HepG2 (cell line): Measurements from ENCODE around the gene CYBC1. TPM values are rescaled to one million over a fixed set of nuclear protein-coding genes. Genes with fewer than 3 reads are reported as not detected.
A peak's percentile ranks its signal among the peaks of the same experiment; 100 is the strongest.
"Not testable (repeated sequence)": the region's sequence is repeated elsewhere in the genome, so short reads cannot be mapped to it uniquely, and the experiment has no call there.

ENCODE experiments used
- ATAC-seq: fragments of 200-7000 bp; cut with Tn5 transposase; 3 replicates; pipeline ENCODE4 v1.9.1; 2020; ENCODE audit warnings: mild to moderate bottlenecking, moderate library complexity
- BruUV-seq: library from RNA; stranded (reverse); fragments of 400-500 nt; replicated peaks from 2 replicates; lab custom pipeline; 2021; lab: Mats Ljungman, UMichigan
- CTCF ChIA-PET: fragments of 300-600 bp; formaldehyde crosslinking; extraction: SDS; loops from one replicate; lab custom pipeline; 2021; ENCODE audit warnings: low total read pairs, inconsistent platforms, low intra/inter-chr PET ratio; lab: Yijun Ruan, JAX
- POLR2A ChIA-PET: fragments of 350-600 bp; sonication (Branson Sonifier 250); formaldehyde crosslinking; loops from one replicate; lab custom pipeline; 2020; ENCODE audit warnings: antibody characterized with exemption, inconsistent platforms; lab: Yijun Ruan, JAX
- DNase-seq: peaks from one replicate; pipeline ENCODE4 v3.0.0-alpha.2; 2015; ENCODE audit warnings: low spot score
- FAIRE-seq: peaks from 3 replicates; lab custom pipeline; 2011; peaks lifted over from hg19 to GRCh38; lab: Jason Lieb, UNC
- H2AFZ ChIP-seq: one replicate; pipeline ENCODE4 v1.6.1; 2011; ENCODE audit warnings: low read length, inconsistent platforms
- H3K27ac ChIP-seq: fragments of 300-600 bp; 3 replicates; pipeline ENCODE4 v1.8.0; 2011; ENCODE audit warnings: mixed run types, mild to moderate bottlenecking, mixed read lengths, low read length, inconsistent platforms; ENCODE audit not compliant: insufficient read depth; ENCODE audit errors: extremely low read length
- H3K27me3 ChIP-seq, 2 experiments: fragments of 200-600 bp in 1 of 2; 2 replicates in 1 of 2; 3 replicates in 1 of 2; pipeline versions ENCODE4 v1.6.0 to v1.8.0; 2011; ENCODE audit warnings: low read length in 2 of 2, mild to moderate bottlenecking in 2 of 2, moderate library complexity in 2 of 2, inconsistent platforms in 1 of 2; ENCODE audit not compliant: insufficient read depth in 2 of 2, control insufficient read depth in 1 of 2
- H3K36me3 ChIP-seq, 2 experiments: fragments of 200-600 bp in 1 of 2; replicated peaks in 1 of 2; 2 replicates in 1 of 2; 3 replicates in 1 of 2; pipeline versions ENCODE4 v1.5.1 to v1.8.0; 2011; ENCODE audit warnings: low read length in 2 of 2, inconsistent platforms in 1 of 2; ENCODE audit not compliant: insufficient read depth in 2 of 2, control insufficient read depth in 1 of 2
- H3K4me1 ChIP-seq: 2 replicates; pipeline ENCODE4 v1.5.1; 2012; ENCODE audit warnings: low read length, inconsistent platforms; ENCODE audit not compliant: insufficient read depth
- H3K4me2 ChIP-seq: 2 replicates; pipeline ENCODE4 v1.6.0; 2011; ENCODE audit warnings: low read depth, low read length, inconsistent platforms
- H3K4me3 ChIP-seq, 3 experiments: fragments of 200-600 bp in 1 of 3; sonication (generic), shearing (Covaris generic) in 1 of 3; replicated peaks in 1 of 3; 2 replicates each; pipeline ENCODE4 v1.5.1; 2011 to 2016; ENCODE audit warnings: low read length in 3 of 3, inconsistent platforms in 2 of 3, low read depth in 2 of 3, mild to moderate bottlenecking in 2 of 3, control low read depth in 1 of 3, mixed read lengths in 1 of 3; ENCODE audit not compliant: insufficient read depth in 1 of 3
- H3K79me2 ChIP-seq: one replicate; pipeline ENCODE4 v1.6.1; 2011; ENCODE audit warnings: low read length, inconsistent platforms; ENCODE audit not compliant: insufficient read depth
- H3K9ac ChIP-seq: 2 replicates; pipeline ENCODE4 v1.6.0; 2011; ENCODE audit warnings: mild to moderate bottlenecking, low read depth, low read length, inconsistent platforms; ENCODE audit not compliant: insufficient read depth
- H3K9me3 ChIP-seq: 2 replicates; pipeline ENCODE4 v1.5.1; 2012; ENCODE audit warnings: mild to moderate bottlenecking, low read length
- H4K20me1 ChIP-seq: 2 replicates; pipeline ENCODE4 v1.6.0; 2011; ENCODE audit warnings: inconsistent platforms, mild to moderate bottlenecking, low read length, moderate library complexity; ENCODE audit not compliant: insufficient read depth
- BCL6 ChIP-seq: IDR thresholded peaks from 2 replicates; pipeline ENCODE4 v1.6.1; 2016; ENCODE audit warnings: missing genetic modification reagents, missing compliant biosample characterization
- FIP1L1 ChIP-seq: fragments of 200-400 bp; formaldehyde crosslinking; IDR thresholded peaks from 2 replicates; pipeline ENCODE4 v1.6.1; 2018; ENCODE audit warnings: low read depth, mild to moderate bottlenecking, low read length, moderate library complexity, borderline replicate concordance; ENCODE audit not compliant: insufficient read depth
- ZNF724P ChIP-seq: sonication (generic); formaldehyde crosslinking; IDR thresholded peaks from 2 replicates; pipeline ENCODE4 v1.8.0; 2022; ENCODE audit warnings: missing genetic modification reagents, borderline replicate concordance
- WGBS: methylation state at CpG from one replicate; pipeline ENCODE4 v1.1.6; 2017; ENCODE audit warnings: low lambda C conversion rate; 5-methylcytosine and 5-hydroxymethylcytosine counted together
- in situ Hi-C: cut with HindIII; loops from 2 replicates; pipeline ENCODE4 v1.10.0; 2017; ENCODE audit warnings: low pct_unique_long_range_greater_than_20kb; ENCODE audit not compliant: extremely low pct_ligation_motif_present
- intact Hi-C: fragments of 100-400 bp; cut with micrococcal nuclease; formaldehyde crosslinking; loops from one replicate; pipeline ENCODE4 v1.10.0; 2022; ENCODE audit not compliant: unreplicated experiment
- polyA plus RNA-seq, 8 experiments: library from polyadenylated mRNA; depleted of rRNA in 3 of 8; stranded (reverse) in 7 of 8; unstranded in 1 of 8; fragments of >200 nt; fragmentation: Illumina TruSeq in 4 of 8; extraction: Trizol in 4 of 8; gene quantifications; 2 replicates each; pipeline versions ENCODE4 v1.2.1 to v1.2.3, GENCODE V29; 2011 to 2016; ENCODE audit warnings: low read depth in 4 of 8, missing spikeins in 1 of 8, mixed read lengths in 1 of 8; ENCODE audit not compliant: insufficient read depth in 1 of 8
- total RNA-seq, 5 experiments: library from RNA; depleted of rRNA; stranded (reverse); fragments of >200 nt; fragmentation: Illumina TruSeq; extraction: Trizol; gene quantifications; 2 replicates each; pipeline ENCODE4 v1.2.3, GENCODE V29; 2016; ENCODE audit warnings: low read depth in 1 of 5
- TF ChIP-seq, protein P1 (sequence below): sonication (generic); formaldehyde crosslinking; IDR thresholded peaks from 2 replicates; pipeline ENCODE4 v1.5.0; 2020; ENCODE audit warnings: mild to moderate bottlenecking, missing genetic modification reagents

Gene CYBC1
- total and polyA plus RNA-seq, 2 of the 13 experiments (the other 11 are each of a cell fraction or from before 2014, with no cell fraction given): 43.4 to 44.1 TPM

DNA sequence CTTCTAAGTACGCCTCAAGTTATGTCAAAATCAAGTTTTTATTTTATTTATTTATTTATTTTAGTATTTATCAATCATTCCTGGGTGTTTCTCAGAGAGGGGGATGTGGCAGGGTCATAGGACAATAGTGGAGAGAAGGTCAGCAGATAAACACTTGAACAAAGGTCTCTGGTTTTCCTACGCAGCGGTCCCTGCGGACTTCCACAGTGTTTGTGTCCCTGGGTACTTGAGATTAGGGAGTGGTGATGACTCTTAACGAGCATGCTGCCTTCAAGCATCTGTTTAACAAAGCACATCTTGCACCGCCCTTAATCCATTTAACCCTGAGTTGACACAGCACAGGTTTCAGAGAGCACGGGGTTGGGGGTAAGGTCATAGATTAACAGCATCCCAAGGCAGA, 2.6 kb upstream of the CYBC1 start:
- FAIRE-seq, H3K27me3 ChIP-seq, BruUV-seq, H3K36me3 ChIP-seq, CTCF ChIA-PET, POLR2A ChIA-PET, H4K20me1 ChIP-seq, H3K9ac ChIP-seq, H3K9me3 ChIP-seq, intact Hi-C loops, ATAC-seq, H3K4me2 ChIP-seq, in situ Hi-C loops, H2AFZ ChIP-seq, DNase-seq, H3K4me3 ChIP-seq, H3K27ac ChIP-seq: not testable (repeated sequence)
- WGBS: 56% methylated on average over 7 of the region's 7 CpGs
- H3K4me1 ChIP-seq: peaks cover 56% of the 10 kb centered on the region
- peak; percentile 67 for TF ChIP-seq BCL6 (CRISPR knock-in tag)
- H3K79me2 ChIP-seq: peaks cover 13% of the 10 kb centered on the region

- Histone ChIP-seq H3K4me3 (no peak overlapping the region), H3K27me3 (no peaks in the 10 kb centered on the region), H3K4me2 (no peak overlapping the region), H4K20me1 (no peaks in the 10 kb centered on the region), H3K27ac (no peak overlapping the region), H3K9ac (no peak overlapping the region), H3K36me3 (no peaks in the 10 kb centered on the region), H3K9me3 (no peaks in the 10 kb centered on the region), H3K79me2 (peaks cover 13% of the 10 kb centered on the region), H2AFZ (no peak overlapping the region), H3K4me1 (peaks cover 49% of the 10 kb centered on the region)
- intact Hi-C loops (no loop called here), in situ Hi-C loops (no loop called here)
- POLR2A ChIA-PET: no interaction called here
- DNase-seq (no peak), ATAC-seq (no peak), FAIRE-seq (no peak)
- BruUV-seq: no TSS peak
- CTCF ChIA-PET: no interaction called here
- TF ChIP-seq, protein P1, sequence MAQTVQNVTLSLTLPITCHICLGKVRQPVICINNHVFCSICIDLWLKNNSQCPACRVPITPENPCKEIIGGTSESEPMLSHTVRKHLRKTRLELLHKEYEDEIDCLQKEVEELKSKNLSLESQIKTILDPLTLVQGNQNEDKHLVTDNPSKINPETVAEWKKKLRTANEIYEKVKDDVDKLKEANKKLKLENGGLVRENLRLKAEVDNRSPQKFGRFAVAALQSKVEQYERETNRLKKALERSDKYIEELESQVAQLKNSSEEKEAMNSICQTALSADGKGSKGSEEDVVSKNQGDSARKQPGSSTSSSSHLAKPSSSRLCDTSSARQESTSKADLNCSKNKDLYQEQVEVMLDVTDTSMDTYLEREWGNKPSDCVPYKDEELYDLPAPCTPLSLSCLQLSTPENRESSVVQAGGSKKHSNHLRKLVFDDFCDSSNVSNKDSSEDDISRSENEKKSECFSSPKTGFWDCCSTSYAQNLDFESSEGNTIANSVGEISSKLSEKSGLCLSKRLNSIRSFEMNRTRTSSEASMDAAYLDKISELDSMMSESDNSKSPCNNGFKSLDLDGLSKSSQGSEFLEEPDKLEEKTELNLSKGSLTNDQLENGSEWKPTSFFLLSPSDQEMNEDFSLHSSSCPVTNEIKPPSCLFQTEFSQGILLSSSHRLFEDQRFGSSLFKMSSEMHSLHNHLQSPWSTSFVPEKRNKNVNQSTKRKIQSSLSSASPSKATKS: no peak
- TF ChIP-seq ZNF724P (CRISPR knock-in tag) (no peak), FIP1L1 (no peak)
- 96% methylated on average over 3 of the region's 3 CpGs for WGBS
Measured at GRCh38 chr17:82452162-82452561, 1.6 kb upstream of the CYBC1 start.
